Fibroblast of lung (primary cell): Measurements from ENCODE around the gene DLGAP3.

ENCODE experiments used
- CTCF ChIP-seq, 2 donors: IDR thresholded peaks in 1 of 2; conservative IDR thresholded peaks in 1 of 2; 1 replicate in 1 of 2; 2 replicates in 1 of 2; pipeline ENCODE4 v1.5.1; 2011 to 2012; ENCODE audit warnings: low read length in 2 of 2, control low read depth in 1 of 2, inconsistent platforms in 1 of 2, low read depth in 1 of 2, mild to moderate bottlenecking in 1 of 2
- EZH2 ChIP-seq: IDR thresholded peaks from 2 replicates; pipeline ENCODE4 v1.5.1; 2012; ENCODE audit warnings: low read length, control low read depth, mild to moderate bottlenecking; ENCODE audit errors: missing control alignments

- TF ChIP-seq CTCF (conservative IDR thresholded peaks at IDR 0.05 in 1 of 2, IDR thresholded peaks at IDR 0.05 in 1 of 2; ENCODE audit: low read depth in 1 of 2, low read length in 2 of 2) (no peak), EZH2 (no peak)
Observed at GRCh38 chr1:34898330-34898761, 31.1 kb downstream of the DLGAP3 start.
